Cortex of kidney (tissue), 1 donor: ENCODE measurements around the gene TIPARP.
"Not testable (repeated sequence)": the region's sequence is repeated elsewhere in the genome, so short reads cannot be mapped to it uniquely, and the experiment has no call there.

Experiments
- DNase-seq: peaks from one replicate; lab custom pipeline; 2025; lab: John Stamatoyannopoulos, UW

TIPARP gene

GRCh38 chr3:156646958-156647357 is 27.4 kb upstream of the TIPARP start:
- DNase-seq = no peak

DNA sequence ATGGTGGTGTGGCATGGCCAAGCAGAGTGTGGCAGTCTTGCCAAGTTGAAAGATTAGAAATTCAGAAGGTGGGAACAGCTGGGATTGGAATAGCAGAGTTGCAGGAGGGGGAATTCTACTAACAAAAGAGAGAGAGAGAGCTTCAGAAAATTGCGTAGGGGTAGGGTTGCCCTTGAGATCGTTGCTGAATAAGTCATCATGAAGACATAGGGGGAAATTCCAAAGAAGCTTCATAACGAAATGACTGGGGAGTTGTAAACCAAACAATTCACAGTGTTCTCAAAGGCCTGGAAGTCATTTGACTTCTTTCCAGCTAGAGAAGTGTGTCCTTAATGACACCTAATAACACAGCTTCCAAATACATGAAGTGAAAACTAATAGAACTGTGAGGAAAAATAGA is 26.3 kb upstream of the TIPARP start:
- DNase-seq = no peak

DNA sequence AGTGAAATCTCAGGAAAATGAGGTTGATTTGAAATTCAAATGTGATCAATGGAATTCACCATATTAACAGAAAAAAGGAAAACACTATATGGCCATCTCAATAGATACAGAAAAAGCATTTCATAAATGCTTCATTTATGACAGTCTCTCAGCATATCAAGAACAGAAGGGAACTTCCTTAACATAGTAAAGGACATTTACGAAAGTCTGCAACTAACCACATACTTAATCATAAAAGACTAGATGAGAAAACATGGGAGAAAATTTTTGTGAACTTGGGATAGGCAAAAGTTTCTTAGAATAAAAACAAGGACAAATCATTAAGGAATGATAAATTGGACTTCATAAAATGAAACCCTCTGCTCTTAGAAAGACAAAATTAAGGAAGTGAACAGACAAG is 24.7 kb upstream of the TIPARP start:
- DNase-seq = no peak

GRCh38 chr3:156652661-156653060 is 21.7 kb upstream of the TIPARP start:
- DNase-seq = not testable (repeated sequence)

GRCh38 chr3:156654834-156655233 is 19.6 kb upstream of the TIPARP start:
- DNase-seq = no peak

DNA sequence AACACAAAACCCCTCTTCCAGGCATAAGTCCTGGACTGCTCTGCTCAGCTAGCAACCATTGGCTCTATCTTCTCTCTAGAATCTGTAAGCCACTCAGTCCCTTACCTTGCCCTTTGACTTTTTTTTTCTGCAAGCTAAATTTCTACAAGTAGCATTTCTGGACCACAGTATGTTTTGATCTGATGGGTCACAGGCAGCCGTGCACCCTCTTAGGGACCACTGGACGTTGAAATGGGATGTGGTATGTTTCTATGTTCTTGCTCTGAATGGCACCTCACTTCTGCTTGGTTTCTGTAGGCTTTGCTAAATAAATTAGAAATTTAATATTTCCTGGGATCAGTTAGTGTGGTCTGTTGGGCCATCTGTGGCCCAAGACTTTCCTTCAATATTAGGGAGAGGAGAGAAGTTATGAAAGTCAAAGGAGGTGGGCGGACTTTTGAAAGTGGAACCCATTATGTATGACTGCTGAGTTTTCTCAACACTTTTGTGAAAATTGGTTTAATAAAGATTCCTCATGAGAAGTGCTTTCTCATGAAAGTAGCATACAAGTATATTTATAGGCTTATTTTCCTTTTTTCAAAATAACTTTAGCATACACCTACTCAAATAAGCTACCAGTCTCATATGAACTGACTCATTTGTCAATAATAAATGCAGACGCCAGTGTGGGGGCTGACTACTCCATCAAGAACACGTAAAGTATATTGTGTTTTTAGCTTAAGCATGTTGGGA is 18.4 kb upstream of the TIPARP start:
- DNase-seq = no peak

GRCh38 chr3:156657440-156657839 is 16.9 kb upstream of the TIPARP start:
- DNase-seq = no peak

DNA sequence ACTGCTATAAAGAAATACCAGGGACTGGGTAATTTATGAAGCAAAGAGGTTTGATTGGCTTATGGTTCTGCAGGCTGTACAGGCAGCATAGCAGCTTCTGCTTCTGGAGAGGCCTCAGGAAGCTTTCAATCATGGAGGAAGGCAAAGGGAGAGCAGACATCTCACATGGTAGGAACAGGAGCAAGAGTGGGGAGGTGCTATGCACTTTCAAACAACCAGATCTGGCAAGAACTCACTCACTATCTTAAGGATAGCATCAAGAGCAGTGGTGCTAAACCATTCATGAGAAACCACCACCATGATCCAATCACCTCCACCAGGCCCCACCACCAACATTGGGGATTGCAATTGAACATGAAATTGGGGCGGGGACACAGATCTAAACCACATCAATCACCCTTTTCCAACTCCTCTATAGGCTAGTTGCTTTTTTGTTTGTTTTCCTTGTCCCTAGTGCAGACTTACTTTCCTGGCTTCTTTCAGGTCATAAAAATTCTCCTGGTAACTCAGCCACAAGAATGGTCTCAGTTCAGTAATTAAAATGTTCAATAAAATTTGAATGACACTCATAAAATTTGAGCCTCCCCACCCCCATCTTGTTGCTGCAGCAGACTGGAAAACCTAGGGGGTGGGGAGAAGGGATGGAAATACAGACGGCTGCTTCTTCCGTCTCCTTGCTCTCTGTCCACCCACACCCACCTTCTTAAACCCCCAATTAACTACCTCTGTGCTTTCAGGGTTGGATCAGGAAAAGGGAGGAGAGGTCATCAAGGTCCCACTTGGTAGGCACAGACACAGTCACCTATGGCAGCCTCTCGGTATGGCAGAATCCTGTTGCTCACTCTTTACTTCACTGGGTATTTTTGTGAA is 16.3 kb upstream of the TIPARP start:
- no peak for DNase-seq

- no peak for DNase-seq
Observed at GRCh38 chr3:156658732-156659090, 15.7 kb upstream of the TIPARP start.

DNA sequence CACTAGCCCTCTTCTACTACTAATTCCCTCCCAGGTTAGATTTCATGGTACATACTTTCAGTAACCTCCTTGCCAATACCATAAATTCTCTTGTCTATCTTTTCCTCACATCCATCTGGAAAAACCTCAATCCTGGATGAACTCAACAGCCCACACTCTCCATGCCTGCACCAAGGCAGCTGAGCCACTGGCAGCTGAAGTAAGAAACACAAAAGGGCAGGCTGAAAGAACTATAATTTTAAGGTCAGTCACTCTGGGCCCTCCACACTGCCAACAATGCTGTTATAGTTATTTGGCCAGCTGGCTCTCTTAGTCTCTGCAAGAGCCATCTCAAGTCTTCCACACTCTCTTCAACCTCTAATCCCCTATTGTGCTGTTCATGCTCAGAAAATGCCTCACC is 15.1 kb upstream of the TIPARP start:
- DNase-seq = no peak

- no peak for DNase-seq
Observed at GRCh38 chr3:156661155-156661554, 13.2 kb upstream of the TIPARP start.

DNA sequence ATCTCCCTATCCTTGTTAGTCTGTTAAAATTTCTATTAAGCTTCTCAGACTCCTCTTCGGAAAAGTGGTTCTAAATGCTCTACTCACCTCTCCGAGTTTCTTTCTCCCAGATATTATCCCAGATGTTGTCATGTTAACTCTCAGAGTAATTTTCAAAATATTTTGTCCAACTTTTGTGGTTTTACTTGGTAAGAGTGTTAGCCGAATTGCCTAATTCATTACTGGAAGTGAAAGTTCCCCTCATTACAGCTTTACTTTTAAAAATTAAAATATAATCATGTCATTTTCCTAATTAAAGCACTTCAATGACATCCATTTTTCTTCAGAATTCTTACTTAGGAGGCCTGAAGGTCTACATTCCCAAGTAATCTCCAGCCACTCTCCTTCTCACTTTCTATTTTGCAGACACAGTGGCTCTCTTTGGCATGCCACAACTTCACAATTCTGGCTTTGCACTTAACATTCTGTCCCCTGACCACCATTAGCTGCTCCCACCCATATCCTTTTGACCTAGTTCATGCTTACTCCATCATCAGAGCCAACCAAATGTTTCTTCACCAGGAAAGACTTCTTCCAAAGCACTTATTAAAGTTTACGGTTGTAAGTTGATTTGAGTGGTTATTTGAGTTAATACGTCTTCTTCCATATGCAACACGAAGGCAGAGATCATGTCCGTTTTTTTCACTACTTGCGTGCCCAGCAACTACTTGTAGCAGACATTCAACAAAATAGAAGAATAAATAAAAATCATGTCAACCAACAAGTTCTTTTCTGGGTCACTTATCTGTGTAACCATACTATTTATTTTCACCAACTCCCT is 10.2 kb upstream of the TIPARP start:
- no peak for DNase-seq

GRCh38 chr3:156664831-156665178 is 9.6 kb upstream of the TIPARP start:
- no peak for DNase-seq

GRCh38 chr3:156665291-156665690 is 9.1 kb upstream of the TIPARP start:
- no peak for DNase-seq

GRCh38 chr3:156666073-156666472 is 8.3 kb upstream of the TIPARP start:
- no peak for DNase-seq

DNA sequence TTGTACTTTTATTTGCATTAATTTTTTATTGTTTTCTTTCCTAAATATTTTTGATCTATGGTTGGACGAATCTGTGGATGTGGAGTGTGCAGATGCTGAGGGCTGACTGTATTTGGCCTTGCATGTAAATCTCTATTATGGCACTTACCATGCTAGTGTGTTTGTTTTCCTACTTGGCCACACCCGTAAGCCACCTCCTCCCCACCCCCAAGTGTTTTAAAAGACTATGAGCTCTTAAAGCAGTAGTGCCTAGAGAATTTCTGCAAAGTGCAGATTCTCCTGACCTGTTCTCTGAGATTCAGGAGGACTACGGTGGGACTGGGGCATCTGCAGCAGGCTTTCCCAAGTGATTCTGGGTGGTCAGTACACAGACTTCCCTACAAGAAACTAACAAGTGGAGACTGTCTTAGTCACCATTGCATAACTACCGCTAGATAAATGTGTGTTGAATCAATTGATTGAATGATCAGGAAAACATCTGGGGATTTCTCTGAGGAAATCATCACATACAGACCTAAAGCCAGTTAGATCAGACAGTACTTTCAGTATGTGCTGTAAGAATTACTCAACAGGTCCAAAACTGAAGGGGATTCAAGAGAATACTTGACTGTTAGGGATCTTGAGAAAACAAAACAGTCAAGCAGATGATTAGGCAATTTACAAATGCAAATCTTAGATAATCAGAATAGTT is 6.2 kb upstream of the TIPARP start:
- no peak for DNase-seq

DNA sequence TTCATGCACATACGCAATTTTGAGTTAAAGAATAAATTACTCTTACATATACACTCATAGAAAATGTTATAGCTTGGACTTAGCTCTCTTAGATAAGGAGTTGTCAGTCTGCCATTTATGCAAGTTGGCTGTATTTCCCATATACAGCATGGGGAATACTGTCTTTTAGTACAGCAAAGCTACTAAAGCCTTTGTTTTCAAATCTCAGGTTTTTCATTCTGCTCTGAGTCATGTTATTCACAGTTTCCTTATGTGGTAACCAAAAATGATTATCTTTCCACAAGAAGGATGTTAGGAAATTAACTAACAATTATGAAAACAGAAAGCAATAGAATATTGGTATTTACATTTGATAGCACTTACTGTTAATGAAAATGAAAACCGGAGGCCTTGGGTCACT is 4.3 kb upstream of the TIPARP start:
- DNase-seq = no peak

DNA sequence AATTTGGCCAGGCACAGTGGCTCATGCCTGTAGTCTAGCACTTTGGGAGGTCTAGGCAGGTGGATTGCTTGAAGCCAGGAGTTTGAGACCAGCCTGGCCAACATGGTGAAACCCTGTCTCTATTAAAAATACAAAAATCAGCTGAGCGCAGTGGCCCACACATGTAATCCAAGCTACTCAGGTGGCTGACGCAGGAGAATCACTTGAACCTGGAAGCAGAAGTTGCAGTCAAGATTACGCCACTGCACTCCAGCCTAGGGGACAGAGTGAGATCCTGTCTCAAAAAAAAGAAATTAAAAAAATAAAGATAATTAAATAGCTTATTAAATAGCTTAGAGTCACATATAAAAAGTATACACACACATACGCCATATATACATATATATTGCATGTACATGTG is 3.7 kb upstream of the TIPARP start:
- no peak for DNase-seq

GRCh38 chr3:156673732-156674045 is 701 bp upstream of the TIPARP start:
- DNase-seq = no peak

- no peak for DNase-seq
Observed at GRCh38 chr3:156674911-156675829, 780 bp downstream of the TIPARP start.
